GM18511 (cell line): ENCODE measurements around the gene COQ8A.

Experiments
- ATAC-seq: cut with Tn5 transposase; IDR thresholded peaks from one replicate; pipeline ENCODE4 v1.9.1; 2021; ENCODE audit warnings: mild to moderate bottlenecking, moderate library complexity; ENCODE audit not compliant: unreplicated experiment

Gene COQ8A

DNA sequence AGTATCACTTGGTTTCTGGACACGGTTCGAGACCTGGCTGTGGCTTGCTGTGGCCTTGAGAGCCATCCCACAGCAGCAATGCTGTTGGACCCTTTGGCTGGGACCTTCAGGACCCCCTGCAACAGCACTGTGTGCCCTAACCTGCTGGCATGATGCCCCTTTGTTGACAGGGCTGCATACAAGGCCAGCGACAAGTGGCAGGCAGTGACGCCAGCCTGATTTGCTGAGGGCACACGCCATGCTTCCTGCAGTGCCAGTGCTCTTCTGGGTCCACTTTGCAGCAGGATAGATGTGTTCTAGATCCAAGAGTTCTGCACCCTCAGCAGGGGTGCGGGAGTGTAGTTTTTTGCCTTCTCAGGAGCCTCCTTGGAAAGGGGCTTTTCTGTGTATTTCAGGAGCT, 32.8 kb downstream of the COQ8A start:
- ATAC-seq: no peak

DNA sequence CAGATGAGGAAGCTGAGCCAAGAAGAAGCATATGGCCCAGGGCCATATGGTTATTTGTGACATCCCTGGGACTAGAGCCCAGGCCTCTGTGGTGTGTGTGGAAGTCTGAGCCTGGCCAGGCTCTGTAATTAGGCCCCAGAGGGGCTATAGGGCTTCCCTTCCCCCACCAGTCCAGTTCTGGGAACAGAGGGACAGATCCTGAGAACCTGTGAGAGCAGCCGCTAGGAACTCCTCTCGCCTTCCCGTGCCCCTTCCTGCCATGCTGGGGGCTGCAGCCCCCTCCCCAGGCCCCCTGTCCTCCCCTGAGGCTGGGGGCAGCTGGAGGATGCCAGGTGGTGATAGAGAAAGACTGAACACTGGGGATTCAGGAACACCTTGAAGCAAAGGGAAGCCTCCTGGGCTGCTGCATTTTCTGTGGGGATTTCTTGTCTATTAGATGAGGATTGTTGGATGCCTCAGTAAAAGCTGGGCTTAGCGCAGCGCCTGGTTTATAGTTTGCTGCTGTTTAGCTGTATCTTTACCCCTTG, 33.3 kb downstream of the COQ8A start:
- no peak for ATAC-seq

DNA sequence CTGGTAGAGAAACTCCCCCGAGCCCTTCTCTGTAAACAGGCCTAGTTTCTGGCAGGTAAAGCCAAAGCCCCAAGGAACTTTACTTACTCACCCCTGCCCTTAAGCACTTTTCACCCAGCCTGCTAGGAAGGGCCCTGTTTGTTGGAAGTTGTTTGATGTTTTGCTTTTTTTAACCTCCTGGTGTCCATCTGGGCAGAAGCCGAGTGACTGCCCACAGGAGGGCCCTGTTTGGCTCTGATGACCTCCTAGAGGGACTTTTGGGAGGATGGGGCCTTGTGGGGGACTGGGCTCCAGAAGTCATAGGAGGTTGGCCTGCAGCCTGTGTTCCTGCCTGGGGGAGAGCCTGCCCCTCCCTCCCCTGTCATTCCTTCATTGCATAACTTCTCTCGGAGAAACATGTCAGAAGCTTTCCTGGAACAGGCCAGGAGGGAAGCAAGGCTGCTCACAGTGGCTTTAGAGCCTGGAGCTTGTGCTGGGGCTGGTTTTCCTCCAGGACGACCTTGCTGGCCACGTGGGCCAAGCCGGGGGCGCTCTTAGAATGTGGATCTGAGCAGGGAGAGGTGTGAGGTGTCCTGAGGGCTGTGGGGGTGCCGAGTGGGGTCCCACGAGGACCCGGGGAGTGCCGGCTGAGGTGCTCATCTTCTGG, 33.9 kb downstream of the COQ8A start:
- no peak for ATAC-seq

DNA sequence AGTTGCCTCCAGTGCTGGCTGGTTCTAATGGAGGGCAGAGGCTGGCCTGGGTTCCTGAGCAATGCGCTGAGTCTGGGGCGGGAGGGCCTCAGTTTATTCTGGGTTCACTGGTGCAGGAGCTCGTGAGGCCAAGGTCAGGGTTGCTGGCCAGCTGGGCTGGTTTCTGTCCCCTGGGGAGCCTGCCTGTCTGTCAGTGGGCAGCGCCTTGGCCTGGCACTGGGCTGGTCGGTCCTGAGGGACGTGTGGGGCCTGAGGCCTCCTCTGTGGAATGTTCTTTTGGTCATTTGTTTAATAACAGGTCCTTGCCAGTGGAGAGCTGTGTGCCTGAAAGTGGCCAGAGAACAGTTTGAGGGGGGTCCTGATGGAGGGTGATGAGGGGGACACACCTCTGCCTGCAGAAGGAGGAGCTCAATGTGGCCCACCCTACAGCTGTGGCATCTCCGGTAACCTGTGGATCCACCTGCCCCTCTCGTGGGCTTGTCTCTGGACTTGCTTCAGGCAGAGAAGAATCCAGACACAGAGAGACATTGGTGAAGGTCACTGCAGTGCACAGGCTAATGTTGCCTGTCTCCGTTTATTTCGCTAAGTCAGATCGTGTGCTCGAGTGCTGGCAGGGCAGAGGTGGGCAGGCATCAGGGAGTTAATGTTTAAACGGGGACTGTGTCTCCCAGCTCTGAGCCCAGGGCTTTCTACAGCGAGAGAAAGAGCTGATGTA, 34.6 kb downstream of the COQ8A start:
- ATAC-seq: no peak

DNA sequence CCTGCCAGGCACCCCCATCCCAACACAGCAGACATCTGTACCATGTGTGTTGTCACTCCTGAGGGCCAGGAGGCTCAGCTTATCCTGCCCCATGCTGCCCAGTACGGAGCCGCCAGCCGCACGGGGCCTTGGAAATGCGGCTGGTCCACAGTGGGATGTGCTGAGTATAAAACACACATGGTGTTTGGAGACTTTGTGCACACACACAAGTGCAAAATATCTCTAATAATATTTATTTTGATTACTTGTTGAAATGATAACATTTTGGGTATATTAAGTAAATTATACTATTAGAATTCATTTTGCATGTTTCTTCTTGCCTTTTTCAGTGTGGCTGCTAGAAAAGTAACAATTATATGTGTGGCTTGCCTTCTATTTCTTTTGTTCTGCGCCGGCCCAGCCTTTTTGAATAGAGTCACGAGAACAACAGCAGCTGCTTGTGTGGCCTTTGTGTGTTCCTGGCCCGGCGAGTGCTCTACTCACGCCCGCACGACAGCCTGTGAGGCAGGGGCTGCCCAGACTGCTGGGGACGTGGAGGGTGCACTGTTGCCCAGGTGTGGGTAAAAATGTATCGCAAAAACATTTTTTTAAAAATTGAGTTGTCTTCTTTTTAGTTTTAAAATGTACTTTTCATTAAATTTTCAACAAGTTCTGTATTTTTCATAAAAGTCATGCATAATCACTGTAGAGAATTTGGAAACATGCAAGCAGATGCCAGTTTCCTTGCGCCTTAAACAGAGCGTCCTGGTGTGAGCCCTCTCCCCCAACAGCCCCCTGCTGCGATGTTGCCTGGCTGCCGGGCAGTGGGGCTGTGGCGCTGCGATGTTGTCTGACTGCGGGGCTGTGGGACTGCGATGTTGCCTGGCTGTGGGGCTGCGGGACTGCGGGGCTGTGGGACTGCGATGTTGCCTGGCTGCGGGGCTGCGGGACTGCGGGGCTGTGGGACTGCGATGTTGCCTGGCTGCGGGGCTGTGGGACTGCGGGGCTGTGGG, 35.5 kb downstream of the COQ8A start:
- no peak for ATAC-seq

DNA sequence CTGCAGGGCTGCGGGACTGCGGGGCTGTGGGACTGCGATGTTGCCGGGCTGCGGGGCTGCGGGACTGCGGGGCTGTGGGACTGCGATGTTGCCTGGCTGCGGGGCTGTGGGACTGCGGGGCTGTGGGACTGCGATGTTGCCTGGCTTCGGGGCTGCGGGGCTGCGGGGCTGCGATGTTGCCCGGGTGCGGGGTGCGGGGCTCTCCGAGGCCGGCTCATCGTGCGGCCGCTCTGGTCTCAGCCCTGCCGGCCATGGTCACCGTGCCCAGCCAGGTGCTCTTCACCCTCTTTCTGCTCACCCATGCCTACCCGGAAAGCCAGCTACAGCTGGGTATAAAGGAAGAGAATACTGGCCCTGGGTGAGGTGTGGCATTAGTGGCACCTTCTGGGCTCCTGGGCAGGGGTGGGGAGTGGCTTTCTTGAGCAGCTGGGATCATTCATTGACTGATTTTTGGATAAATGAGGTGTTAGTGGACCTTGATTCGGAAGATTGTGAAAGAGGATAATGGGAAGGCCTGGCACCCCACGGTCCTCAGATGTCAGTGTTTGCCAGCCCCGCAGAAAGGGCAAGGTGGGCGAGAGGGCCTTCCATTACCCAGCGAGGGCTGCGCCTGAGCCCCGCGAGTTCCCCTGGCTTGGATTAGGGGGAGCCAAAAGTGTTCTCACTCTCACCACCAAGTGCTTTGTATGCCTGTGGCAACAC, 36.3 kb downstream of the COQ8A start:
- ATAC-seq: no peak

DNA sequence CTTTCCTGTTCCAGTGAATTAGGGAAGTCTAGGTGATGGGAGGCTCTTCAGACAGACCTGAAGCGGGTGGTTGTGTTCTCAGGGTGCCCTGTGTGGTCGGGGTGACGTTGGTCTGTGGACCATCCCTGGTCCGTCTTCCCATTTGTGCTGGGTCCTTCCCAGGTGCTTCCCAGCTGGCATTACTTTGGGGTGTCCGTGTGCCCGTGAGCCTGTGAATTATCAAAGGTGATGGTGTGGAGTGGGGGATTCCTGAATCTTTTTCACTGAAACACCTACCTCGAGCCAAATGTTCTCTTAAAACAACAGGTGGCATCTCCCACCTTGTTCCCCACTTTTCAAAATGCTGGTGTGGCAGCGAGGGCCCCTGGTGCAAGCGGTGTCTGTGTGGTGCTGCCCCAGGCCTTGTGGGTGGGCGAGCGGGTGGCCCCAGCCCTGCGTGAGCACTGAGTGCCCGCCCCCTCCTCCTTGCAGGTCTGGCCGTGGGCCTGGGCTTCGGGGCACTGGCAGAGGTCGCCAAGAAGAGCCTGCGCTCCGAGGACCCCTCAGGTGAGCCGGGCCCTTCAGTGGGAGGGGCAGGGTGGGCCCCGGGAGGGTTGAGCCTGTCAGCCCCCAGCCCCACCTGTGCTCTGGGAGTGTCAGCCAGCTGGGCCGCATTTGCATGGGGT, 37.0 kb downstream of the COQ8A start:
- ATAC-seq: no peak

DNA sequence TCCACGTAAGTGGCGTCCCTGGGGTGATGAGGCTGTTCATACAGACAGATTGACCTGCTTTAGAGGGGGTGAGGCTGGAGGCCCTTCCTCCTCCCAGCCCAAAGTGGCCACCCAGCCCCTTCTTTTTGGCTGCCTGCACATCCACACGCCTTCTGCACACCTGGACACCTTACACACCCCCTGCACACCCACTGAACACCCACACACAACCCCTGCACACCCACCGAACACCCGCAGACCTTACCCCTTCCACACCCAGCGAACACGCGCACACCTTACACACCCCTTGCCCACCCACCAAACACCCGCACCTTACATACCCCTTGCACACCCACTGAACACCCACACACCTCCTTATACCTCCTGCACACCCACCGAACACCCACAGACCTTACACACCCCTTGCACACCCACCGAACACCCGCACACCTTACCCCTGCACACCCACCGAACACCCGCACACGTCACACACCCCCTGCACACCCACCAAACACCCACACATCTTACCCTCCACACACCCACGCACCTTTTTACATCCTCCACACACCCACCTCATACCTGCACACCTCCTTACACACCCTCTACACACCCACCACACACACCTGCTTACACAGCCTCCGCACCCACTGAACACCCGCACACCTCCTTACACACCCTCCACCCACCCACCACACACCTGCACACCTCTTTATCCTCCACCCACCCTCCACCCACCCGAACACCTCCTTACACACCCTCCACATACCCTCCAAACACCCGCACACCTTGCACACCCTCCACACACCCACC, 37.7 kb downstream of the COQ8A start:
- ATAC-seq: no peak

DNA sequence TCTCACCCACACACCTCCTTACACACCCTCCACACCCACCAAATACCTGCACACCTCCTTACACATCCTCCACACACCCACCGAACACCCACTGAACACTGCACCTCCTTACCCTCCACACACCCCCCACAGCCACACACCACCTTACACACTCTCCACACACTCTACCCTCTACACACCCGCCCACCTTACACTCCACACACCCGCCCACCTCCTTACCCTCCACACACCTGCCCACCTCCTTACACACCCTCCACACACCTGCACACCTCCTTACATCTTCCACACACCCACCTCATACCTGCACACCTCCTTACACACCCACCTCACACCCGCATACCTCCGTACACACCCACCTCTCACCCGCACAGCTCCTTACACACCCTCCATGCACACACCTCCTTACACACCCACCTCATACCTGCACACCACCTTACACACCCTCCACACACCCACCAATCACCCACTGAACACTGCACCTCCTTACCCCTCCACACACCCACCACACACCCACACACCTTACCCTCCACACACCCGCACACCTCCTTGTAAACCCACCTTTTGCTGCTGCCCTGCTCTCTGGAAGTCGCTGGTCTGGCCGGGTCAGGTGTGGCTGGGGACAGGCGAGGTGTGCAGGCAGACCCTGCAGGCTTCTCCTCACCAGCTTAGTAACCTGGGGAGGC, 38.5 kb downstream of the COQ8A start:
- ATAC-seq: no peak

DNA sequence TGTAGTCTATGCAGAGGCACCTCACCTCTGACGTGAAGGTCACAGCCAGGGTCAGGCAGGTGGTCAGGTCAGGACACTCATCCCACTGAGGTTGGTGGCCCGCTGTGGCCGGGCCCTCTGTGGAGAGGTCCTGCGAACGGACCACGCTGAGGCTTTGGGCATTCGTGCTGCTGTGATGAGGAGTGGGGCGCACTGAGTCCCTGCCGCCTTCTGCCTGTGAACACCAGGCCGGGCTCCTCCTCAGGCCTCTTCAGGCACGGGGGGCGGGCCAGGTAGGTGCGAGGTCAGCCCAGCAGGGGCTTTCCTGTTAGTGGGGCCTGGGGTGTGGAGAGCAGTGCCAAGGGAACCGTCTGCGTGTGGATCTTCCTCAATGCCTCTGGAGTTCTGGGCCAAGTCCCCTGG, 39.0 kb downstream of the COQ8A start:
- ATAC-seq: no peak

DNA sequence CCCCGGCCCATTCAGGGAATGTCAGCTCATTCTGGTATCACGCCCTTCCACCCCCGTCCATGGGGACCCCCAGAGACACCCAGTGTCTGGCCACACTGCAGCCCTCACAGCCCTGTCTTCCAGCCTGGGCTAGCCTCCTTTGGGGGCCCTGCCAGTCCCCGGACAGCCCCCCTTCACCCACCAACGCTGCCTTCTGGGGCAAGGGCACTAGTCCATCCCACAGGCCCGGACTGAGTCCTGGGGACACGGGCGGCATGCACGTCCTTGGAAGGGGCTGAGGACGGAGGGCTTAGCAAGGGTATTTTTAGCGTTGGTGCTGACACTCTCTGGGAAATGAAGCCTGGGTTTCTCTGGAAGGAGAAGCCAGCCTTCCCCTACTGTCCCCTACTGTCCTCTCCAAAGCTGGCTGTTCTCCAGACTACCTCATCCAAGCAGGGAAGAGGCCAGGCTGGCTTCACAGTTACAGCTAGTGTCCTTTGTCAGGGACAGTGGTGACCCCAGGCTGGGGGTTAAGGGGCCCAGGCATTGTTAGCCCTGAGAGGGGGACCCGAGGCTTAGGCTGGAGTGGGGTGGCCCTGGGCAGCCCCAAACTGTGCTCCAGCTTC, 39.5 kb downstream of the COQ8A start:
- no peak for ATAC-seq

DNA sequence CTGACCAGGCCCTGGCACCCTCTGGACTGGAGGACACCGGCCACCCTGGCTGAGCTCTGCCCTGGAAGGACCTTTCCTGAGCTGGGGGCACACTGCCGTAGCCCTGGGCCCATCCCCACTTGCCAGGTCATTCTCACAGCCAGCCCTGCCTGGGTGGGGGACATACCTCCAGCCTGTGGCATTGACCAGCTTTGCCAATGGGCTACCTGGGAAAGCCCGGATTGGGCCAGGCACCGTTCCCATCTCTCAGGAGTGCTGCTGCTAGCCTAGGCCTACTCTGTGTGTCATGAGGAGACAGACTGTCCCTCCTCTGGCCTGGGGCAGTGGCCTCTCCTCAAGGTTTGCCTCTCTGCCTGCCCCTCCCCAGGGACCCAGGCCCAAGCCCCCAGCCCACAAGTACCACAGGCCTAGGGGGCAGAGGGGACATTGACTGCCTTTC, 40.0 kb downstream of the COQ8A start:
- ATAC-seq: no peak

DNA sequence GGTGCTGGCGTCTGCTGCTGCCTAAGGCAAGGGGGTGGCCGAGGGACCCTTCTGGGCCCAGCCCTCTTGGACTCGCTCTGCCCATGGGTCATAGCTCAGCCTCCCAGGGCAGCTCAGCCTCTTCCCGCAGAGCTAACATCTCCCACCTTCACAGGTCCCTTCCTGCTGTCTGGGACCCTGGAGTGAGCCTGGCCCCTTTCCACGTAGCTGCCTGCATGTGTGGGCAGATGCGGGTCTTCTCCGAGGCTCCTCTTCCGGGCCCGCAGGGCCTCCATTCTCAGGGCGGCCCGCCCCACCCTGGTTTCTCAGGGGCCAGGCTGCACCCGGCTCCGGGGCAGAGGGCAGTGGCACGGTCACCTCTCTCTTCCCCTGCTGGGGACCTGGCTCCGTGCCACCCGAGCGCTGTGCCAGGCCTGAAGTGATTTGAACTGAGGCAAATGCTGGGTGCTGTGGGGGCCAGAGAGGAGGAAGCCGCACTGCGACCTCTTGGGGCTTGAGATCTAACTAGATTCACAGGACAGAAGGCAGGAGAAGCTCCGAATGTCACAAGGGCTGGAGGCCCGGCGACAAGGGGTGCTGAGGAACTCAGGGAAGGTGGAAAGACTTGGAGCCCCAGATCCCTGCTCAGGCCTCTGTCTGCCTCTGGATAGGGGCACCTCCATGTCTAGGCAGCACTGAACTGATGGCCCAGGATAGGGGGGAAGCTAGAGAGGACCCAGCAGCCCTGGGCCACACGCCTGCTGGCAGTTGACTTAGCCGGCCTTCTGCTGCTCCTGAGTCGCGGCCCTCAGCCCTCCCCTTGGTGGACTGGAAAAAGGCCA, 40.7 kb downstream of the COQ8A start:
- no peak for ATAC-seq

DNA sequence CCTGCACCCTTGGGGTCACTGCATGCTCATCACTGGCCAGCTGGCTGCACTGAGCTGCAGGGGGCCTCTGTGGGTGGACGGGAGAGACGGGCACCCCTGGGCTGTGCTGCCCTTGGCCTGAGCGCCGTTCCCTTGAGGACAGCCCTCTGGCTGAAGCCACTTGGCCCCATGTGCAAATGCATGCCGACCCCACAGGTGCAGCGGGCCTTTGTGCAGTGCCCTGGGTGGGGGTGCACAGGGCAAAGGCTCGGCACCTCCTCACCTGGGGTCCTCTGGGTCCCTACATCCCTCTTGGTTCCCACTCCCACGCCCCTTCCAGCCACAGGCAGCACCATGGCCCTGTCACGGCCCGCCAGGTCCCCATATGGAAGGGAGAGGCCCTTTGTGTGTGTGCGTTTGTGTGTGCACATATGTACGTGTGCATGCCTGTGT, 41.3 kb downstream of the COQ8A start:
- no peak for ATAC-seq

DNA sequence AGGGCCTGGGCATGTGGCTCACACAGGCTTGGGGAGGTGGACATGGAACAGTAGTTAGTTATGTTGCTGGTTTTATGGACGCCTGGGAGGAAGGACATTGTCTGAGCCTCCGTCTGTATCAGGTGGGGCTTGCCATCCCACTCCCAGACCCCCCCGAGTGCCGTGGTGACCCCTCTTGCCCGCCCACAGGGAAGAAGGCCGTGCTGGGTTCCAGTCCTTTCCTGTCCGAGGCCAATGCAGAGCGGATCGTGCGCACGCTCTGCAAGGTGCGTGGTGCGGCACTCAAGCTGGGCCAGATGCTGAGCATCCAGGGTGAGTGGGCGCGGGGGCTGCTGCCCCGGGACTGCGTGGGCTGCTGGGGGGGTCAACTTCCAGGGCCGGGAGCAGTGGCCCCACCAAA, 41.7 kb downstream of the COQ8A start:
- no peak for ATAC-seq

DNA sequence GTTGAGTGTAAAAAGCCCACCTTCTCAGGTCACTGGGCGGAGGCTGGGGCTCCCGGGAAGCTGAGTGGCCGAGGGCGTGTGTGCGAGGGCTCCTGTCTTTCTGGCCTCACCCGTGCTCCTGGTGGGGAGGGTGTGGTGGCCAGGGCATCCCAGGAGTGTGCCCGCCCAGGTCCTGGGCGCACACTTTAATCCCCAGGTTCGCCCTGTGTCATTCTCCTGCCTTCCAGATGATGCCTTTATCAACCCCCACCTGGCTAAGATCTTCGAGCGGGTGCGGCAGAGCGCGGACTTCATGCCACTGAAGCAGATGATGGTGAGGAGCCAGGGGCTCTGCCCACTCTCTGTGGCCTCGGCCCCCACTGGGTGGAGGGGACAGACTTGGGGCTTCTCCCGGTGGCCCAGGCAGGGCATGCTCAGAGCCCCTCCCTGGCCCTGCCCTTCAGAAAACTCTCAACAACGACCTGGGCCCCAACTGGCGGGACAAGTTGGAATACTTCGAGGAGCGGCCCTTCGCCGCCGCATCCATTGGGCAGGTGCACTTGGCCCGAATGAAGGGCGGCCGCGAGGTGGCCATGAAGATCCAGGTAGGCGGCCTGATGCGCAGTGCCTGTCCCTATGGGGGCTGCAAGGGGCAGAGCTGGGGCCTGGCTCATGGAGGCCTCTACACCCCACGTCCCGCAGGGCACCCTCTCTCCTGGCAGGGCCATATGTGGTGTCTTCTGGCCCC, 42.5 kb downstream of the COQ8A start:
- ATAC-seq: no peak
